Daoy (cell line): Measurements from ENCODE around the gene NACAD. TPM values are rescaled to one million over a fixed set of nuclear protein-coding genes. Genes with fewer than 3 reads are reported as not detected.

Source experiments
- DNase-seq: peaks from one replicate; pipeline ENCODE4 v3.0.0-alpha.2; 2015; ENCODE audit warnings: low read depth
- total RNA-seq: library from RNA; depleted of rRNA; stranded (reverse); fragments of >200 nt; shearing (Covaris generic); gene quantifications from 2 replicates; pipeline ENCODE4 v1.2.3, GENCODE V29; 2014; rRNA removed

NACAD gene, protein sequence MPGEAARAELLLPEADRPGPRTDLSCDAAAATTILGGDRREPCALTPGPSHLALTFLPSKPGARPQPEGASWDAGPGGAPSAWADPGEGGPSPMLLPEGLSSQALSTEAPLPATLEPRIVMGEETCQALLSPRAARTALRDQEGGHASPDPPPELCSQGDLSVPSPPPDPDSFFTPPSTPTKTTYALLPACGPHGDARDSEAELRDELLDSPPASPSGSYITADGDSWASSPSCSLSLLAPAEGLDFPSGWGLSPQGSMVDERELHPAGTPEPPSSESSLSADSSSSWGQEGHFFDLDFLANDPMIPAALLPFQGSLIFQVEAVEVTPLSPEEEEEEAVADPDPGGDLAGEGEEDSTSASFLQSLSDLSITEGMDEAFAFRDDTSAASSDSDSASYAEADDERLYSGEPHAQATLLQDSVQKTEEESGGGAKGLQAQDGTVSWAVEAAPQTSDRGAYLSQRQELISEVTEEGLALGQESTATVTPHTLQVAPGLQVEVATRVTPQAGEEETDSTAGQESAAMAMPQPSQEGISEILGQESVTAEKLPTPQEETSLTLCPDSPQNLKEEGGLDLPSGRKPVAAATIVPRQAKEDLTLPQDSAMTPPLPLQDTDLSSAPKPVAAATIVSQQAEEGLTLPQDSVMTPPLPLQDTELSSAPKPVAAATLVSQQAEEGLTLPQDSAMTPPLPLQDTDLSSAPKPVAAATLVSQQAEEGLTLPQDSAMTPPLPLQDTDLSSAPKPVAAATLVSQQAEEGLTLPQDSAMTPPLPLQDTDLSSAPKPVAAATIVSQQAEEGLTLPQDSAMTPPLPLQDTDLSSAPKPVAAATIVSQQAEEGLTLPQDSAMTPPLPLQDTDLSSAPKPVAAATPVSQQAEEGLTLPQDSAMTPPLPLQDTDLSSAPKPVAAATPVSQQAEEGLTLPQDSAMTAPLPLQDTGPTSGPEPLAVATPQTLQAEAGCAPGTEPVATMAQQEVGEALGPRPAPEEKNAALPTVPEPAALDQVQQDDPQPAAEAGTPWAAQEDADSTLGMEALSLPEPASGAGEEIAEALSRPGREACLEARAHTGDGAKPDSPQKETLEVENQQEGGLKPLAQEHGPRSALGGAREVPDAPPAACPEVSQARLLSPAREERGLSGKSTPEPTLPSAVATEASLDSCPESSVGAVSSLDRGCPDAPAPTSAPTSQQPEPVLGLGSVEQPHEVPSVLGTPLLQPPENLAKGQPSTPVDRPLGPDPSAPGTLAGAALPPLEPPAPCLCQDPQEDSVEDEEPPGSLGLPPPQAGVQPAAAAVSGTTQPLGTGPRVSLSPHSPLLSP (N-terminal part only)
- 1.6 and 3.2 TPM in 2 replicates for total RNA-seq

GRCh38 chr7:45088821-45089340 is at the start of gene NACAD:
Gene NACAD (minus strand): TSS chr7:45088969. CDS start chr7:45088894, 75 bp downstream.
- DNase-seq = peak; percentile 75

GRCh38 chr7:45136106-45137060 is 47.6 kb upstream of the NACAD start:
- DNase-seq = peak; percentile 90

GRCh38 chr7:45133877-45134276 is 45.1 kb upstream of the NACAD start:
- DNase-seq = no peak

- DNase-seq = no peak
Observed at GRCh38 chr7:45133352-45133751, 44.6 kb upstream of the NACAD start.

GRCh38 chr7:45132708-45133320 is 44.0 kb upstream of the NACAD start:
- no peak for DNase-seq

DNA sequence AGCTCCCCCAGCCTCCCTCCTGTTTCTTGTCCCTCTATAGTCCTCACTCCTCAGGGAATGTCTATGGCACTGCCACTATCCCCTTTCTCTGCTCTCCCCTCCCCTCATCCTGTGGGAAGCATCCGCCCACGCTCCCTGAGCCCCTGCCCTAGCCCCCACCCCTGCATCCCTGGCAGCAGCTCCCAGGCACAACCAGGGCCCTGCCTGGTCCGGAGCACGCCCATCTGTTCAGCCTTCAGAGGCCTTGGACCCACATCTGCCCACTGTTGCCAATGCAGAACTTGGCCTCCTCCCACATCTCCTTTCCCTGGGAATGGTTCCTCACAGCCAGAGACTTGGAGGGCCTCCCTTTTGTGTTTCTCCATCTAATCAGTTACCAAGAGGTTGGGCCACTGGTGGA is 43.1 kb upstream of the NACAD start:
- no peak for DNase-seq

DNA sequence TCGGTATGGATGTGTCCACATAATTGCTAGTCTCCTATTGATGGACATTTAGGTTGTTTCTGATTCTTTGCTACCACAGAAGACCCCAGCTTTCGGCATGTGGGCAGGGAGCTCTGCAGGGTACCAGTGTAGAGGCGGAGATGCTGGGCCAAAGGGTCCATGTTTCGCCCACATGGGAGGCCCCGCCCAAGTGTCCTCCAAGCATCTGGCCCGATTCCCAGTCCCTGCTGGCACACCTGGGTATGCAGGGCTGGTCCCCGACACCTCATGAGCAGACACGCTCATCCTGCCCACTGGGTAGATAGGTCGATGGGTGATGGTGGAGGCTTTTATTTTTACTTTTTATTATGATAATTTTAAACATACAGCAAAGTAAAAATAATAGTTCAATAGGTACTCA is 42.1 kb upstream of the NACAD start:
- DNase-seq = no peak

DNA sequence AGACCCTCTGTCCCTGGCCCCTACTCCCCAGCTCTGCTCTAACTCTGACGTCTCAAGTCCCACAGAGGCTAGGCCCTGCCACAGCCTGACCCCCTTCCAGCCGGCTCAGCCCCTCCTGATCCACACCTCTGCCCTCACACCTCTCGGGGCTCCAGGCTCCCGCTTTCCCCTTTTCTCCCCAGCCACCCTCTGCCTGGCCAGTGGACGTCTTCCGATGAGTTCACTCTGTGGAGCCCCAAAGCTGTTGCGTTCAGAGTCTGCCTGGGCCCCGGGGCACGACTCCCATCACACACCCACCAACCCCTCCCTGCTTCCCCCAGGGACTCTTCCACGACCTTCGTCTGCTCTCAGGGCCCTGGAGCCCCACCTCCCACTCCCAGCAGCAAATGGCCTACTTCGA is 41.1 kb upstream of the NACAD start:
- DNase-seq = no peak

DNA sequence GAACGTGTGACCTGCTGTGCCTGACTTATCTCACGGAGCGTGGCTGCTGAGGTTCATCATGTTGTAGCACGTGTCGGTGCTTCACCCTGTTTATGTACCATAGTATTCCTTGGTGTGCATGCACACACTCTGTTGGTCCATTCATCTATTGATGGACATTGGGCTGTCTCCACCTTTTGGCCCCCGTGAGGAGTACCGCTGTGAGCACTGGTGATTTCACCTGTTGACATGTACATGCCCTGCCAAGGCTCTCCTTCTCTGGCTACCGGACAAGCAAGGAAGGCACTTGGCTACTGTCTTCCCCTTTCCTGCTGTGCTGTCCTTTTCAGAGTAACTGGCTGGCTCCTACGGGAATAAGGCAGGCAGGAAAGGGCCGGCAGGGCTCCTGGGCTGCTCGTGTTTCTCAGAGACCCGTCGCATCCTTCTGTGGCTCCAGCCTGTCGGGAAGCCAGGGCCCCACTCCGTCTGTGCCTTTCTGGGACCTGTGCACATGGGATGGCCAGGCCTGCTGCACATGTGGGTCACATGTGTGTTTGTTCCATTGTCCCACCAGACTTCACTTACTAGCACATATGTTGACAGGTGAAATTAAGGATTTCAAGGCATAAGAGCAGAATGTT is 40.5 kb upstream of the NACAD start:
- DNase-seq = no peak

DNA sequence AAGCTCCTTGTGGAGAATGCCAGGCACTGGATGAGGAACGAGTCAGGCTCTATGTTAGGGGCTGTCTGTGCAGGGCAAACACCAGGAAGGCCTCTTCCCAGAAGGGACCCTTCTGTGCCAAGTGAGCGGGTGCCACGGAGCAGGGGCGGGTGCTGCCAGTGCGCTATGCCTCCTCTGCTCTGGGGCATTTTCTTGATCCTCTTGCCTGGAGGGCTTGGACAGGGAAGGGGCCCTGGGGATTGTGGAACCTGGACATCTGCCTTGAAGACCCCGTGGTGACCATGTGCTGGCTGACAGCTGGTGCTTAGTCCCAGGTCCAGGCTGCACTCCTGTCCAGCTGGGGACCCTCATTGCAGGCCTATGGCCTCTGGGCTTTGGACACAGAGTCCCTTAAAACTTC is 38.2 kb upstream of the NACAD start:
- DNase-seq = no peak

- DNase-seq = no peak
Observed at GRCh38 chr7:45126201-45126600, 37.4 kb upstream of the NACAD start.

DNA sequence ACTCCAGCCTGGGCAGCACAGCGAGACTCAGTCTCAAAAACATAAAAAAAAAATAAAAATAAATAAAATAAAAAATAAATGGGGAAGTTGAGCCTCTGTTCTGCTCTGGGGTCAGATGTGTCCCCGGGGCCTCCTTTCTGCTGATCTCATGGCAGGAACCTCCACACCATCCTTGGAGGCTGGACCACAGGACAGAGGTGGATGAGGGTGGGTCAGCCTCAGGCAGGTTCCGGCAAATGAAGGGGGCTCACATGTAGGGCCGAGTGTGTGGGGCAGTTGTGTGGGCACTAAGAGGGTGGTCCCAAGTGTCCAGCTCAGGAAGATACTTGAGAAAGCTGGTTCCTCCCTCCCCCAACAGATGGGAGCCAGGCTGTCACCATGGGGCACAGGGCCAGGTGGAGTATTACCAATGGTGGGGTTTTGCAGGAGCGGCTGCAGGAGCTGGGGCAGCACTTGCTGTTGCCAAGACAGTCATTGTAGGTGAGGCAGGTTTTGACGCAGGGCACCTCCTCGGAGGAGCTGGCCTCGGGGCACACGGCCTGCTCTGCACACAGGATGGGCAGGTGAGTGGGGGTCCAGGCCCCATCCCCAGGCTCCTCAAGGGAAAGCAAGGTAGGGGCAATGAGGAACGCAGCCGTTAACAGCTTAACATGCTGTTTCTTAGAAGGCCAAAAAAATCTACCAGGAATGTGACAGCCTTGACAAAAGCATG is 36.6 kb upstream of the NACAD start:
- no peak for DNase-seq

- DNase-seq = no peak
Observed at GRCh38 chr7:45123913-45124710, 35.3 kb upstream of the NACAD start.

GRCh38 chr7:45122975-45123860 is 34.4 kb upstream of the NACAD start:
- DNase-seq = no peak

GRCh38 chr7:45119550-45119949 is 30.8 kb upstream of the NACAD start:
- no peak for DNase-seq

DNA sequence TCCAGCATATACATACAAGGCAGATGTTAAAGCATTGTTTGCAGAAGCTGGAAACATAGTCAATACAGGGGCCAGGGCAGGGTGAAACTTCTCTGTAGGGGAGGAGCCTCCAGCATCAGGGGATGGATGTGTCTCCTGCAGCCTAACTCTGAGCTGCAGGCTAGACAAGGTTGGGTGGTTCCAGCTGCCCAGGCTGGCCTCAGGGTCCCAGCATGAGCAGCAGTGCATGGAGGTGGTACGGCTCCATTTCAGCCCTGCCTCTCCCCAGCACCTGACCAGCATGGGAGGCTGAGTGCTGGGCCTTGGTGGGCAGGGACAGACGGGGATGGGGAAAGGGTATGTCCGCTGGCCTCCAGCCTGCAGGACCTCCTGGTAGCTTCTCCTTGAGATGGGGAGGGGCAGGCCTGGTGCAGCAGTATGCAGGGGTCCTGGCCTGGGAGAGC is 30.1 kb upstream of the NACAD start:
- DNase-seq = no peak

DNA sequence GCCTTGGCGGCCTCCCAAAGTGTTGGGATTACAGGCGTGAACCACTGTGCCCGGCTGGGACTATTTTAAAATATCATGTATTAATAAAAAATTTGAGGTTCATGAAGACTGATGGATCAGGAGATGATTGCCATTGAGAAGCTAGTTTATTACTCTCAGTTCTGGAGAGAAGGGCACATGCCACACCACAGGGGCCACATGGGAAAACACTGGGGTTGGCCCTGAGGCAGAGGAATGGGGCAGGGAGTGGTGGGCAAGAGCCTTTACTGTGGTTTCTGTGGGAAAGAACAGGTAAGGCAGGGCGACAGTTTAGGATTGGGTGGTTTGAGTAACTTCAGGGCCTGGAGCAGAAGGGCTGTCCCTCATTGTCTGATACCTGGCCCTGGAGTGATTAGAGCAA is 29.5 kb upstream of the NACAD start:
- DNase-seq = no peak
